Cardiac muscle cell (in vitro differentiated cells and primary cell): ENCODE results near the gene NHSL1. TPM values are rescaled to one million over a fixed set of nuclear protein-coding genes. Genes with fewer than 3 reads are reported as not detected.

ENCODE experiments used
- DNase-seq, 2 donors: peaks; one replicate each; pipeline versions ENCODE4 v3.0.0 to v3.0.0-alpha.2; 2010 to 2017; ENCODE audit warnings: low read depth in 1 of 2, low spot score in 1 of 2
- H3K27ac ChIP-seq: fragments of 200-600 bp; sonication (generic); 2 replicates; pipeline ENCODE4 v1.5.1; 2016
- H3K27me3 ChIP-seq: fragments of 200-600 bp; sonication (generic); 2 replicates; pipeline ENCODE4 v1.6.0; 2016; ENCODE audit warnings: control low read depth
- H3K36me3 ChIP-seq: fragments of 200-600 bp; sonication (generic); 2 replicates; pipeline ENCODE4 v1.5.1; 2016; ENCODE audit warnings: control low read depth
- H3K4me1 ChIP-seq: fragments of 200-600 bp; sonication (generic); 2 replicates; pipeline ENCODE4 v1.8.1; 2017; ENCODE audit warnings: low read depth, mild to moderate bottlenecking, mixed run types
- H3K4me3 ChIP-seq: fragments of 200-600 bp; sonication (generic); 2 replicates; pipeline ENCODE4 v1.5.1; 2016; ENCODE audit warnings: mild to moderate bottlenecking
- H3K9me3 ChIP-seq: fragments of 200-600 bp; sonication (generic); 2 replicates; pipeline ENCODE4 v1.5.1; 2017; ENCODE audit warnings: low read depth, mild to moderate bottlenecking, control low read depth
- polyA plus RNA-seq: library from polyadenylated mRNA; unstranded; fragments of >200 nt; fragmentation: Nextera tagmentation; extraction: Ambion mirVana; gene quantifications from 2 replicates; pipeline ENCODE4 v1.2.1, GENCODE V29; 2016
- total RNA-seq: library from RNA; depleted of rRNA; stranded (reverse); fragments of >200 nt; gene quantifications from 2 replicates; pipeline ENCODE4 v1.2.3, GENCODE V29; 2016
- TF ChIP-seq, protein P1 (sequence below): IDR thresholded peaks from 2 replicates; pipeline ENCODE4 v1.5.1; 2012; ENCODE audit warnings: low read depth, mild to moderate bottlenecking, low read length

NHSL1 gene
- total and polyA plus RNA-seq, 2 experiments from 2014 or later, result 6.0 to 11.3 TPM

DNA sequence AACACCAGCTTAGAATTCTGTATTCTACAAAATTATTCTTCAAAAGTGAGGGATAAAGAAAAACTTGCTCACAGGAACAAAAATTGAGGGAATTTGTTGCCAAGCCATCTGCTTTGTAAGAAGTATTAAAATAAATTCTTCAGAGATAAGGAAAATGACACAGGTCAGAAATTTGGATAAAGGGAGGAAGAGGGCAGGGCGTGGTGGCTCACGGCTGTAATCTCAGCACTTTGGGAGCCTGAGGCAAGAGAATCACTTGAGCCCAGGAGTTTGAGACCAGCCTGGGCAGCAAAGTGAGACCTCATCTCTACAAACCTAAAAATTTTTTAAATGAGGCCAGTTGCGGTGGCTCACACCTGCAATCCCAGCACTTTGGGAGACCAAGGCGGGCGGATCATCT, 109.7 kb downstream of the NHSL1 start:
- H3K4me1 ChIP-seq, result peaks cover 9% of the 10 kb centered on the region
- H3K27ac ChIP-seq, result no peak overlapping the region
- H3K36me3 ChIP-seq, result no peaks in the 10 kb centered on the region
- TF ChIP-seq, protein P1, sequence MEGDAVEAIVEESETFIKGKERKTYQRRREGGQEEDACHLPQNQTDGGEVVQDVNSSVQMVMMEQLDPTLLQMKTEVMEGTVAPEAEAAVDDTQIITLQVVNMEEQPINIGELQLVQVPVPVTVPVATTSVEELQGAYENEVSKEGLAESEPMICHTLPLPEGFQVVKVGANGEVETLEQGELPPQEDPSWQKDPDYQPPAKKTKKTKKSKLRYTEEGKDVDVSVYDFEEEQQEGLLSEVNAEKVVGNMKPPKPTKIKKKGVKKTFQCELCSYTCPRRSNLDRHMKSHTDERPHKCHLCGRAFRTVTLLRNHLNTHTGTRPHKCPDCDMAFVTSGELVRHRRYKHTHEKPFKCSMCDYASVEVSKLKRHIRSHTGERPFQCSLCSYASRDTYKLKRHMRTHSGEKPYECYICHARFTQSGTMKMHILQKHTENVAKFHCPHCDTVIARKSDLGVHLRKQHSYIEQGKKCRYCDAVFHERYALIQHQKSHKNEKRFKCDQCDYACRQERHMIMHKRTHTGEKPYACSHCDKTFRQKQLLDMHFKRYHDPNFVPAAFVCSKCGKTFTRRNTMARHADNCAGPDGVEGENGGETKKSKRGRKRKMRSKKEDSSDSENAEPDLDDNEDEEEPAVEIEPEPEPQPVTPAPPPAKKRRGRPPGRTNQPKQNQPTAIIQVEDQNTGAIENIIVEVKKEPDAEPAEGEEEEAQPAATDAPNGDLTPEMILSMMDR, result no peak
- DNase-seq, result no peak
- no peak overlapping the region for H3K4me3 ChIP-seq
- no peaks in the 10 kb centered on the region for H3K9me3 ChIP-seq
- H3K27me3 ChIP-seq, result no peaks in the 10 kb centered on the region

DNA sequence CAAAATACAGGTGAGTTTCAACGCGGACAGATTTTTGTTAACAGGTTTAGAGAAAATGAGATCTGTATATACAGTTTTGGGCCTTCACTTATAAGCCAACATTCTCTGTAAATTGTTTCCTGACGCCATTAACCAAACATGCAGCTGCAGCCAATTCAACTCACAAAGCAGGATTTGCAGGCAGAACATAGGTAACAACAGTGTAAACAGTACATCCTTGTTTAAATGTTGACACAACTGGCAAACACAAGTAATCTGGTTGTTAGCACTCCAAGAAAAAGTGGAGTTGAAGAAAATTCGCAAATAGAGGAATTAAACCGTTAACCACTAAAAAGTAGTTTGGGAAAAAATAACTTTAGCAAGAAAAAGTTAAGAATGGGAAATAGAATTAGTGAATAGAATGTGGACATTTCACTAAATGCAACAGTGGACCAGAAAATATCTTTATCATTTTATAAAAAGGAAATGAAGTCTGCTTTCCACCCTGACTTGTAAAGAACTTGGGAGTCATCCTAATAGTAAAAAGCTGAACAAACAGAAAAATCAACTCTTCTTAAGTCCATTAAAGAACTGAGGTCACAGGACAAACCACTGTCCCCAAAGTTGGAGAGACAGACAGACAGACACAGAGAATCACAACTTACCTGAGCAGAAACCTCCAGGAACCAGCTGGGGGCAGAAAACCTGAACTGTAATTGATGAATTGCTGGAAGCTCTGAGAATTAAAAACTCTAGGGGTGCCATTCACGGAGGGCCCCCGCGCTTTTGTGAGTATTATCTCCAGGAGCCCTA, 111.5 kb downstream of the NHSL1 start:
- H3K27me3 ChIP-seq, result no peaks in the 10 kb centered on the region
- no peak overlapping the region for H3K27ac ChIP-seq
- H3K4me1 ChIP-seq, result no peaks in the 10 kb centered on the region
- TF ChIP-seq, protein P1, result no peak
- no peak overlapping the region for H3K4me3 ChIP-seq
- no peaks in the 10 kb centered on the region for H3K9me3 ChIP-seq
- no peaks in the 10 kb centered on the region for H3K36me3 ChIP-seq
- DNase-seq, result no peak

DNA sequence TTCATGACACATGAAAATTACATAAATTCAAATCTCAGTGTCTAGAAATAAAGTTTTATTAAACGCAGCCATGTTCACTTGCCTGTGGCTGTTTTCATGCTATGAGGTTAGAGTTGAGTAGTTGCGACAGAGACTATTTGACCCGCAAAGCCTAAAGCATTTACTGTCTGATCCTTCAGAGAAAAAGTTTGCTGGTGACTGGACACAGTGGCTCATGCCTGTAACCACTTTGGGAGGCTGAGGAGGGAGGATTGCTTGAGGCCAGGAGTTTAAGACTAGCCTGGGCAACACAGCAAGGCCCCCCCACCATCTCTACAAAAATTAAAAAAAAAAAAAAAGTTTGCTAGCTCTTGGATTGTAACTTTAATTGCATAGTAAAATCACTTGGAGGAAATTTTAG, 112.4 kb downstream of the NHSL1 start:
- no peak for DNase-seq
- no peak overlapping the region for H3K4me3 ChIP-seq
- TF ChIP-seq, protein P1, result no peak
- no peaks in the 10 kb centered on the region for H3K27me3 ChIP-seq
- H3K9me3 ChIP-seq, result no peaks in the 10 kb centered on the region
- H3K4me1 ChIP-seq, result no peaks in the 10 kb centered on the region
- no peak overlapping the region for H3K27ac ChIP-seq
- no peaks in the 10 kb centered on the region for H3K36me3 ChIP-seq

DNA sequence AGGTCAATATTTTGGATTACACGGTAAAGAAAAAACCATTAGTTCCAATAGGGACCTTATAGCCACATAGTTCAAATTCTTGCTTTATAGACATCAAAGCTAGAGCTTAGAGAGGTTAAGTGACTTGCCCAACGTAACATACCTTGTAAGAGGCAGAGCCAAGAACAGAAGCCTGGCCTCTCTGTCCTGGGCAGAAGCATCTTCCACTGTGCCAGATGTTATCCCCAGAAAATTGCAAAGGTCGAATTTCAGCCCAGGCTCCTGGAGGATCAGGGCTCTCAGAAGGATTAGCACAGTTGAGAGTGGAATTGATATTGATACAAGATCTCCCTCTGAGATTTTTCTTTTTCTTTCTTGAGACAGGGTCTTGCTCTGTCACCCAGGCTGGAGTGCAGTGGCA, 115.5 kb downstream of the NHSL1 start:
- Histone ChIP-seq H3K36me3 (no peaks in the 10 kb centered on the region), H3K27ac (no peak overlapping the region), H3K27me3 (no peaks in the 10 kb centered on the region), H3K4me3 (no peak overlapping the region), H3K4me1 (peaks cover 3% of the 10 kb centered on the region), H3K9me3 (no peaks in the 10 kb centered on the region)
- TF ChIP-seq, protein P1, result no peak
- no peak for DNase-seq

DNA sequence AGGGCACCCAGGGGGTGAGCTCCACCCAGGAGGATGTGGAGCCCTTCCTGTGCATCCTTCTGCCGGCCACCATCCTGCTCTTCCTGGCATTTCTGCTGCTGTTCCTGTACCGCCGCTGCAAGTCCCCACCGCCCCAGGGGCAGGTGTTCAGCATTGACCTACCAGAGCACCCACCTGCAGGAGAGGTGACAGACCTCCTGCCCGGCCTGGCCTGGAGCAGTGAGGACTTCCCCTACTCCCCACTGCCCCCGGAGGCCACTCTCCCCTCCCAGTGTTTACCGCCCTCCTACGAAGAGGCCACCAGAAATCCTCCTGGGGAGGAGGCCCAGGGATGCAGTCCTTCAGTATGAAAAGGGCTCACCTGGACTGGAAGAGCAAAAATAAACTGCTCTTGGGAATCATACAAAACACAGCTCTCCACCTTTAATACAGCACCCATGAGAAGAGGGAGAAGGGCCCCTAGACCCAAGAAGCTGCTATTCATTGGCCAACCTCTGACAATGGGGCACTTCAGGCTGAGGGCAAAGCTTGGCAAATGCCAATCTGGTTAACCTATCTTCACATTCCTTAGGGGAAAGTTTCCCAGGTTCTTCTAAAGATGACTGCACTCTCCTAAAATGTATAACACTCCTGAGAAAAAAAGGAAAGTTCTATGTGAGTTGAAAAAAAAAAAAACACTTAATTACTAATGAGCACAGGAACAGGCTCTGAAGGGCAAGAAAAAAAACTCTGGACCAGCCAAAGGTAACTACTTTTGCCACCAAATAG, 116.6 kb downstream of the NHSL1 start:
- H3K27me3 ChIP-seq, result no peaks in the 10 kb centered on the region
- TF ChIP-seq, protein P1, result no peak
- H3K4me1 ChIP-seq, result peaks cover 4% of the 10 kb centered on the region
- no peak overlapping the region for H3K4me3 ChIP-seq
- H3K27ac ChIP-seq, result no peak overlapping the region
- DNase-seq, result no peak
- no peaks in the 10 kb centered on the region for H3K36me3 ChIP-seq
- H3K9me3 ChIP-seq, result no peaks in the 10 kb centered on the region
